Measurements from ENCODE around the gene ETHE1.
A peak's percentile ranks its signal among the peaks of the same experiment; 100 is the strongest.
"Not testable (repeated sequence)": the region's sequence is repeated elsewhere in the genome, so short reads cannot be mapped to it uniquely, and the experiment has no call there.

ETHE1 gene

GRCh38 chr19:43552616-43553015 is 25.6 kb upstream of the ETHE1 start:
- no peak overlapping the region for H3K27ac ChIP-seq
- DNase-seq (ENCODE audit: low read depth, low spot score): no peak

- no peak overlapping the region for H3K27ac ChIP-seq
- no peak for DNase-seq (ENCODE audit: low read depth, low spot score)
Observed at GRCh38 chr19:43552198-43552450, 25.1 kb upstream of the ETHE1 start.

DNA sequence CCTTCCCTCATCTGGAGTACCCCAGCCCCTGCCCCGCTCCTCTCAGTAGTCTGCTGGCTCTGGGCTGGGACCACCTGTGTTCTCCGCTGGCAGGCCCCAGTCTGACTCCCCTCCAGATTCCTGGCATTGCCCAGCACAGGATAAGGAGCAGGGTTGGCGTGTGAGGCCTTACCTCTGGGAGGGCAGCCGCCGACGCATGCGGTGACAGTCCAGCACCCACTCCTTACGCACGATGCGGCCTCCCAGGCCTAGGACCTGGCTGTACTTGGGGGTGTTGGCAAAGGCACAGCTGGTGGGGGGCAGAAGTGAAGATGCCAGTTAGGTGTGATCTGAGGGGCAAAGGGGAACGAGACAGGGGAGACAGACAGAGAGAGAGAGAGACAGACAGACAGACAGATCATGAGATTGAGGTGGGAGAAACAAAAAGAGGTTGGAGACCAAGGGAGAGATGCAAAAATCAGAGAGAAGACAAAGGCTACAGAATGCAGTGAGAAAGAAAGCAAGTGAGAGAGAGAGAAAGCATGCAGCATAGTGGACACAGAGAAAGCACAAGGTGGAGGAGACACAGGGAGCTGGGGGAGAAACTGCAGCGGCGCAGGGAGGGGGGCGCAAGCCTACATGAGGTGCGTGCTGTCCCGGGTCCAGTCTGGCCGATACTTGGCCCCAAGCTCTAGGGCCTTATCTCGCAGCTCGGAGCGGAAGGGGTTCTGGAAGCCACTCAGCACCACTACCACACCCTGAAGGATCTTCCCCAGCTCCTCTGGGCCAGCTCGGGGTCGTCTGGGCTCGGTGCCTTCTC is 24.6 kb upstream of the ETHE1 start:
- no peak for DNase-seq (ENCODE audit: low read depth, low spot score)
- H3K27ac ChIP-seq: no peak overlapping the region

DNA sequence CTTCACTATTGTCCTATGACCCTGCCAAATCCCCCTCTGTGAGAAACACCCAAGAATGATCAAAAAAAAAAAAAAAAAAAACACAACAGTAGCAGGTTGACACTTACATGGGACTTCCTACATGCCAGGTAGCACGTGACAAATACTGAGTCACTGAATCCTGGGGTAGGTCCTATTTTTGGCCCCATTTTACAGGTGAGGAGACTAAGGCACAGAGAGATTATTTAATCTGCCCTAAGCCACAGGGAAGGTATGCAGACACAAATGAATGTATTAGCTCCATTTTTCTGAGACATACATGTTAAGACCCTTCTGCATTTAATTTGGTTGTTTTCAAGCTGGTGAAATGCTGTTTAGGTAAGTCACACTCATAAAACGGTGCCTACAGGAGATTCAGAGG is 21.7 kb upstream of the ETHE1 start:
- no peak for DNase-seq (ENCODE audit: low read depth, low spot score)
- H3K27ac ChIP-seq: no peak overlapping the region

- DNase-seq (ENCODE audit: low read depth, low spot score); H3K27ac ChIP-seq: not testable (repeated sequence)
Observed at GRCh38 chr19:43547926-43548325, 20.9 kb upstream of the ETHE1 start.

DNA sequence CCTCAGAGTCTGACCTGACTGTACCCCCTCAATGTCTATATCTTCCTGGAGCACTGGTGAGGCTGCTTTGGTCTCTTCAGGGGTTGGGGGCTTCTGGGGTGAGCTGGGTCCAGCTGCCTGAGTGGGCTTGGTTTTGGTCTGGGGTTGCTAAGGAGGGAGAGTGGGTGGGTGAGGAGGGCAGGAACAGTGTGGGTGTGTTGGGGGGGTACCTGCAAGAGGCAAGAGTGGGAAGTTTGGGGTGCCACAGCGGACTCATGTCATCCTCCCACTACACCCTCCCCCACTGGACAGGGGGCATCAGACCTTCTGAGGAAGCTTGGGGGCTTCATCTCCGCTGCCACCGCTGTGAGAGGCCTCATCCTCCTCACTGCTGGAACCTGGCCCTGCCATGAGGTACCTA is 19.6 kb upstream of the ETHE1 start:
- no peak overlapping the region for H3K27ac ChIP-seq
- DNase-seq (ENCODE audit: low read depth, low spot score): no peak

- H3K27ac ChIP-seq: no peak overlapping the region
- DNase-seq (ENCODE audit: low read depth, low spot score): no peak
Observed at GRCh38 chr19:43545981-43546380, 19.0 kb upstream of the ETHE1 start.

- no peak for DNase-seq (ENCODE audit: low read depth, low spot score)
- no peak overlapping the region for H3K27ac ChIP-seq
Observed at GRCh38 chr19:43545276-43545675, 18.3 kb upstream of the ETHE1 start.

DNA sequence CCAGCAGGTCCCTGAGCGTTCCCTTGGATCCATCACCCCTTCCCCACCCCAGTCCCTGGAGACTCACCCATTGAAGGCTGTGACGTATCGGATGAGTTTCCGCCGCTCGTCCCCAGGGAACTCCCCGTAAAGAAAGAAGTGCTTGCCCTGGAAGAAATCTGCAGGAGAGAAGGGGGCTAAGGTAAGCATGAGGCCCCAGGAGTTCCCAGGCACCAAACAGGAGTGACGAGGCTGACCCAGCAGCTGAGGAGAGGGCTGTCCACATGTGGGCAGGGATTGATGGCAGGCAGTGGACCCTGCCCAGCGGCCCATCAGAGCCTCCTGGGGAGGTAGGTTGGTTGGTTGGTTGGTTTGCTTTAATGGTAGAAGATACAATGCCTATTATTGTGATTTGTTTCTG is 17.1 kb upstream of the ETHE1 start:
- no peak for DNase-seq (ENCODE audit: low read depth, low spot score)
- H3K27ac ChIP-seq: no peak overlapping the region

DNA sequence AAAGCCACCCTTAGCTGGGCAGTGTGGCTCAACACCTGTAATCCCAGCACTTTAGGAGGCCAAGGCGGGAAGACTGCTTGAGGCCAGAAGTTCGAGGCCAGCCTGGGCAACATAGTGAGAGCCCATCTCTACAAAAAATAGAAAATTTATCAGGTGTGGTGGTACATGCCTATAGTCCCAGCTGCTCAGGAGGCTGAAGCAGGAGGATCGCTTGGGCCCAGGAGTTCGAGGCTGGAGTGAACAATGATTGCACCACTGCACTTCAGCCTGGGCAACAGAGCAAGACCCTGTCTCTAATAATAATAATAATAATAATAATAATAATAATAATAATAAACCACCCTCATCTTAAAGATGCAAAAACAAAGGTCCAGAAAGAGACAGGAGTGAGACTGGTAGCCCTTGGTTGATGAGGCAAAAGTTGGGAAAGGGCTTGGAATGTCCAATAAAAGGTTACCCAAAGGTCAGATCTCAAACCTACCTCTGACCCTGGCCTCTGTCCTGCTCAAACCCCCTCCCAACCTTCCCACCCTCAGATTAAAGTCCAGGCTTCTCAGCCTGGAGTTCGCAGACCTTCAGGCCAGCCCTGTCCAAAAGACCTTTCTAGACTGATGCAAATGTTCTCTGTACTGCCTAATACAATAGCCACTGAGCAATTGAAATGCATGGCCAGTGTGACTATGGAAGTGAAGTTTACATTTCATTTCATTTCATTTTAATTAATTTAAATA is 15.1 kb upstream of the ETHE1 start:
- no peak for DNase-seq (ENCODE audit: low read depth, low spot score)
- H3K27ac ChIP-seq: no peak overlapping the region

- no peak overlapping the region for H3K27ac ChIP-seq
- no peak for DNase-seq (ENCODE audit: low read depth, low spot score)
Observed at GRCh38 chr19:43540381-43540780, 13.4 kb upstream of the ETHE1 start.

- no peak for DNase-seq (ENCODE audit: low read depth, low spot score)
- no peak overlapping the region for H3K27ac ChIP-seq
Observed at GRCh38 chr19:43538922-43539321, 11.9 kb upstream of the ETHE1 start.

GRCh38 chr19:43534816-43535761 is 8.1 kb upstream of the ETHE1 start:
- no peak for DNase-seq (ENCODE audit: low read depth, low spot score)
- no peak overlapping the region for H3K27ac ChIP-seq

- H3K27ac ChIP-seq: peak overlapping the region; percentile 74
- DNase-seq (ENCODE audit: low read depth, low spot score): no peak
Observed at GRCh38 chr19:43534305-43534815, 7.4 kb upstream of the ETHE1 start.

DNA sequence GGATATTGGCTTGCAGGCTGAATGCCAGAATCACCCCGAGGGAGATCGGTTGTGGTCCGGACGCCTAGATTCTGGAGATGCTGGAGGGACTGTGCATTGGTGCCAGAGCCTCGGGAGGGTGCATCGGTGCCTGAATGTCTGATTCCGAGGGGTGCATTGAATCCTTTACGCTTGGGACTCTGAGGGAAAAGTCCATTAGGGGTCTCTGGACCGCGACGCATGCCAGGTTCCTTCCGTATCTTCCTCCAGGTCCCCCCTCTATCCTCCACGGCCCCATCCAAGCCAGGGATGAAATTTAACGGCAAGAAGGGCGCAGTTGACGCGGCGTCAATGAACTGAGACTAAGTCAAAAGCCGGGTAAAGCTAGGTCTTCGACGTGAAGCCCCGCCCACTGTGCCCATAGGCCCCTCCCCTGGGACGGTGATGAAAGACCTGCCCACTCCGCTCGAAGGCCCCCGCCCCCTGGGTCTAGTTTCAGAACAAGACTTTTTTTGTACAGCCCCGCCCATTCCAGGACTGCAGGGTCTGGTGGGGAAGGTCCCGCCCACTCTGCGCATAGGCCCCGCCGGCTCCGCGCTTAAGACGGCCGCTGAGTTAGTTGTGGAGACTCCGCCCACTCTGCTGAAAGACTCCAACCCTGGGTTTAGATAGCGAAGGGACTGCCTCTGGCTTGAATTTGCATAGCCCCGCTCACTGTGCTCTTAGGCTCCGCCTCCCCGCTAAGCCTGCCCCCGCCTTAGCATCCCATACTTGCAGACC is 6.7 kb upstream of the ETHE1 start:
- peak; percentile 82 for DNase-seq (ENCODE audit: low read depth, low spot score)
- peak overlapping the region; percentile 74 for H3K27ac ChIP-seq

- peak within 1 kb of the TSS; percentile 74 for H3K27ac ChIP-seq
- peak; percentile 53 for DNase-seq (ENCODE audit: low read depth, low spot score)
Observed at GRCh38 chr19:43532962-43533545, 6.1 kb upstream of the ETHE1 start, which contains the start of gene ZNF575. Gene ZNF575, plus strand, starts transcription at chr19:43533188. Its CDS starts 1,235 bp downstream, at chr19:43534423.

GRCh38 chr19:43532571-43532961 is 5.6 kb upstream of the ETHE1 start:
- no peak for DNase-seq (ENCODE audit: low read depth, low spot score)
- H3K27ac ChIP-seq: peak overlapping the region; percentile 74

- peak overlapping the region; percentile 93 for H3K27ac ChIP-seq
- DNase-seq (ENCODE audit: low read depth, low spot score): no peak
Observed at GRCh38 chr19:43527860-43528622, 1.0 kb upstream of the ETHE1 start.
